SH-SY5Y (cell line): Measurements from ENCODE around the gene DOCK9.

Experiments
- GATA2 ChIP-seq: IDR thresholded peaks from 2 replicates; pipeline ENCODE4 v1.6.1; 2011; ENCODE audit warnings: mild to moderate bottlenecking, low read depth, low read length
- GATA3 ChIP-seq: IDR thresholded peaks from 2 replicates; pipeline ENCODE4 v1.6.1; 2011; ENCODE audit warnings: low read depth, mild to moderate bottlenecking, low read length, moderate library complexity

DNA sequence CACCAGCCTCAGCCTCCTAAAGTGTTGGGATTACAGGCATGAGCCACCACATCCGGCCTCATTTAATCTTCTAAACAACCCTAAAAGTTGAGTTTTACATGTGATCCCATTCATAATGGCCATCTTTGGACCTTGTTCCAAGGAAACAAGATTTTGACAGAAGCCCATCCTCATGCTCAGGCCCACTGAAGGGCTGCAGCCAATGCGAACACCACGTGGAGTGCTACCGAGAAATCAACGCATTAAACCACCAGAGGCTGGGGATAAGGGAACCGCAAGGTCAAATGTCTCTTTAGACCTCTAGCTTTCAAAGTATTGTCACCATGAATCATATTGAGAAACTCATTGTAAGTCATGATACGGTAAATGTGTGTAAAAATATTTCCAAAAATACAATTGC is 49.4 kb upstream of the DOCK9 start:
- TF ChIP-seq GATA2: no peak
- no peak for TF ChIP-seq GATA3
